Fibroblast of lung (primary cell): Measurements from ENCODE around the gene DAD1. TPM values are rescaled to one million over a fixed set of nuclear protein-coding genes. Genes with fewer than 3 reads are reported as not detected.

Experiments used
- DNase-seq, 2 donors: peaks; one replicate each; pipeline versions ENCODE4 v3.0.0 to v3.0.0-alpha.2; 2010; ENCODE audit warnings: low read depth in 2 of 2
- H2AFZ ChIP-seq: 2 replicates; pipeline ENCODE4 v1.5.1; 2012; ENCODE audit warnings: low read length, control low read depth, inconsistent platforms
- H3K27ac ChIP-seq: 2 replicates; pipeline ENCODE4 v1.5.1; 2011; ENCODE audit warnings: low read length, control low read depth; ENCODE audit not compliant: insufficient read depth
- H3K27me3 ChIP-seq: 2 replicates; pipeline ENCODE4 v1.5.1; 2011; ENCODE audit warnings: mild to moderate bottlenecking, low read length; ENCODE audit not compliant: control insufficient read depth, insufficient read depth
- H3K36me3 ChIP-seq: 2 replicates; pipeline ENCODE4 v1.5.1; 2011; ENCODE audit warnings: low read length; ENCODE audit not compliant: control insufficient read depth, insufficient read depth
- H3K4me1 ChIP-seq: 2 replicates; pipeline ENCODE4 v1.5.1; 2011; ENCODE audit warnings: low read length; ENCODE audit not compliant: control insufficient read depth, insufficient read depth; ENCODE audit errors: extremely low read depth
- H3K4me2 ChIP-seq: 2 replicates; pipeline ENCODE4 v1.5.1; 2011; ENCODE audit warnings: low read length, control low read depth; ENCODE audit not compliant: insufficient read depth; ENCODE audit errors: extremely low read depth
- H3K4me3 ChIP-seq, 4 experiments: fragments of 200-600 bp in 1 of 4; sonication (generic) in 1 of 4; replicated peaks in 1 of 4; 2 replicates each; pipeline ENCODE4 v1.5.1; 2011 to 2016; ENCODE audit warnings: low read length in 4 of 4, low read depth in 3 of 4, mild to moderate bottlenecking in 3 of 4, control low read depth in 2 of 4, inconsistent platforms in 1 of 4, mixed read lengths in 1 of 4; ENCODE audit not compliant: insufficient read depth in 1 of 4; ENCODE audit errors: control extremely low read depth in 1 of 4
- H3K79me2 ChIP-seq: 2 replicates; pipeline ENCODE4 v1.5.1; 2012; ENCODE audit warnings: mild to moderate bottlenecking, low read length, inconsistent platforms; ENCODE audit not compliant: control insufficient read depth, insufficient read depth
- H3K9ac ChIP-seq: 2 replicates; pipeline ENCODE4 v1.5.1; 2011; ENCODE audit warnings: mild to moderate bottlenecking, low read length, control low read depth; ENCODE audit not compliant: insufficient read depth
- H3K9me3 ChIP-seq: 2 replicates; pipeline ENCODE4 v1.5.1; 2012; ENCODE audit warnings: low read depth, low read length; ENCODE audit not compliant: control insufficient read depth, insufficient read depth
- H4K20me1 ChIP-seq: 2 replicates; pipeline ENCODE4 v1.5.1; 2011; ENCODE audit warnings: low read length; ENCODE audit not compliant: control insufficient read depth, insufficient read depth; ENCODE audit errors: extremely low read depth
- EZH2 ChIP-seq: IDR thresholded peaks from 2 replicates; pipeline ENCODE4 v1.5.1; 2012; ENCODE audit warnings: low read length, control low read depth, mild to moderate bottlenecking; ENCODE audit errors: missing control alignments
- polyA plus RNA-seq, 2 donors: library from polyadenylated mRNA; depleted of rRNA in 1 of 2; stranded (reverse) in 1 of 2; unstranded in 1 of 2; fragments of >200 nt; gene quantifications; 2 replicates each; pipeline ENCODE4 v1.2.1, GENCODE V29; 2011 to 2012; ENCODE audit warnings: missing spikeins in 1 of 2
- total RNA-seq: library from RNA; depleted of rRNA; stranded (reverse); fragments of >200 nt; gene quantifications from 2 replicates; pipeline ENCODE4 v1.2.1, GENCODE V29; 2014
- TF ChIP-seq, protein P1 (sequence below), 2 donors: IDR thresholded peaks in 1 of 2; conservative IDR thresholded peaks in 1 of 2; 1 replicate in 1 of 2; 2 replicates in 1 of 2; pipeline ENCODE4 v1.5.1; 2011 to 2012; ENCODE audit warnings: low read length in 2 of 2, control low read depth in 1 of 2, inconsistent platforms in 1 of 2, low read depth in 1 of 2, mild to moderate bottlenecking in 1 of 2

The DAD1 gene
- total and polyA plus RNA-seq, 2 donors (not counting 1 experiment from before 2014, with no cell fraction given): 249 to 623 TPM

DNA sequence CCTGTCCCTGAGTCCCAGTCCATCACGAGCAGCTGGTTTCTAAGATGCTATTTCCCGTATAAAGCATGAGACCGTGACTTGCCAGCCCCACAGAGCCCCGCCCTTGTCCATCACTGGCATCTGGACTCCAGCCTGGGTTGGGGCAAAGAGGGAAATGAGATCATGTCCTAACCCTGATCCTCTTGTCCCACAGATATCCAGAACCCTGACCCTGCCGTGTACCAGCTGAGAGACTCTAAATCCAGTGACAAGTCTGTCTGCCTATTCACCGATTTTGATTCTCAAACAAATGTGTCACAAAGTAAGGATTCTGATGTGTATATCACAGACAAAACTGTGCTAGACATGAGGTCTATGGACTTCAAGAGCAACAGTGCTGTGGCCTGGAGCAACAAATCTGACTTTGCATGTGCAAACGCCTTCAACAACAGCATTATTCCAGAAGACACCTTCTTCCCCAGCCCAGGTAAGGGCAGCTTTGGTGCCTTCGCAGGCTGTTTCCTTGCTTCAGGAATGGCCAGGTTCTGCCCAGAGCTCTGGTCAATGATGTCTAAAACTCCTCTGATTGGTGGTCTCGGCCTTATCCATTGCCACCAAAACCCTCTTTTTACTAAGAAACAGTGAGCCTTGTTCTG, 41.6 kb downstream of the DAD1 start:
- H3K36me3 ChIP-seq: no peaks in the 10 kb centered on the region
- H3K4me3 ChIP-seq: no peak overlapping the region
- H3K4me1 ChIP-seq: peaks cover 13% of the 10 kb centered on the region
- H3K27ac ChIP-seq: no peak overlapping the region
- H3K9ac ChIP-seq: no peak overlapping the region
- no peak for DNase-seq
- H4K20me1 ChIP-seq: no peaks in the 10 kb centered on the region
- H3K79me2 ChIP-seq: no peaks in the 10 kb centered on the region
- H2AFZ ChIP-seq: no peak overlapping the region
- H3K4me2 ChIP-seq: no peak overlapping the region
- H3K27me3 ChIP-seq: no peaks in the 10 kb centered on the region
- TF ChIP-seq, protein P1, sequence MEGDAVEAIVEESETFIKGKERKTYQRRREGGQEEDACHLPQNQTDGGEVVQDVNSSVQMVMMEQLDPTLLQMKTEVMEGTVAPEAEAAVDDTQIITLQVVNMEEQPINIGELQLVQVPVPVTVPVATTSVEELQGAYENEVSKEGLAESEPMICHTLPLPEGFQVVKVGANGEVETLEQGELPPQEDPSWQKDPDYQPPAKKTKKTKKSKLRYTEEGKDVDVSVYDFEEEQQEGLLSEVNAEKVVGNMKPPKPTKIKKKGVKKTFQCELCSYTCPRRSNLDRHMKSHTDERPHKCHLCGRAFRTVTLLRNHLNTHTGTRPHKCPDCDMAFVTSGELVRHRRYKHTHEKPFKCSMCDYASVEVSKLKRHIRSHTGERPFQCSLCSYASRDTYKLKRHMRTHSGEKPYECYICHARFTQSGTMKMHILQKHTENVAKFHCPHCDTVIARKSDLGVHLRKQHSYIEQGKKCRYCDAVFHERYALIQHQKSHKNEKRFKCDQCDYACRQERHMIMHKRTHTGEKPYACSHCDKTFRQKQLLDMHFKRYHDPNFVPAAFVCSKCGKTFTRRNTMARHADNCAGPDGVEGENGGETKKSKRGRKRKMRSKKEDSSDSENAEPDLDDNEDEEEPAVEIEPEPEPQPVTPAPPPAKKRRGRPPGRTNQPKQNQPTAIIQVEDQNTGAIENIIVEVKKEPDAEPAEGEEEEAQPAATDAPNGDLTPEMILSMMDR (conservative IDR thresholded peaks at IDR 0.05 in 1 of 2, IDR thresholded peaks at IDR 0.05 in 1 of 2; ENCODE audit: low read depth in 1 of 2, low read length in 2 of 2): no peak
- no peak for TF ChIP-seq EZH2
- H3K9me3 ChIP-seq: no peaks in the 10 kb centered on the region

DNA sequence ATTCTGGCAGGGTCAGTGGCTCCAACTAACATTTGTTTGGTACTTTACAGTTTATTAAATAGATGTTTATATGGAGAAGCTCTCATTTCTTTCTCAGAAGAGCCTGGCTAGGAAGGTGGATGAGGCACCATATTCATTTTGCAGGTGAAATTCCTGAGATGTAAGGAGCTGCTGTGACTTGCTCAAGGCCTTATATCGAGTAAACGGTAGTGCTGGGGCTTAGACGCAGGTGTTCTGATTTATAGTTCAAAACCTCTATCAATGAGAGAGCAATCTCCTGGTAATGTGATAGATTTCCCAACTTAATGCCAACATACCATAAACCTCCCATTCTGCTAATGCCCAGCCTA, 42.3 kb downstream of the DAD1 start:
- H3K79me2 ChIP-seq: no peaks in the 10 kb centered on the region
- no peak overlapping the region for H3K27ac ChIP-seq
- H3K4me3 ChIP-seq: no peak overlapping the region
- H4K20me1 ChIP-seq: no peaks in the 10 kb centered on the region
- H3K4me2 ChIP-seq: peak overlapping the region; percentile 29
- DNase-seq: no peak
- no peaks in the 10 kb centered on the region for H3K27me3 ChIP-seq
- H3K36me3 ChIP-seq: no peaks in the 10 kb centered on the region
- H2AFZ ChIP-seq: no peak overlapping the region
- H3K4me1 ChIP-seq: peaks cover 13% of the 10 kb centered on the region
- TF ChIP-seq EZH2: no peak
- TF ChIP-seq, protein P1 (conservative IDR thresholded peaks at IDR 0.05 in 1 of 2, IDR thresholded peaks at IDR 0.05 in 1 of 2; ENCODE audit: low read depth in 1 of 2, low read length in 2 of 2): no peak
- no peaks in the 10 kb centered on the region for H3K9me3 ChIP-seq
- no peak overlapping the region for H3K9ac ChIP-seq

DNA sequence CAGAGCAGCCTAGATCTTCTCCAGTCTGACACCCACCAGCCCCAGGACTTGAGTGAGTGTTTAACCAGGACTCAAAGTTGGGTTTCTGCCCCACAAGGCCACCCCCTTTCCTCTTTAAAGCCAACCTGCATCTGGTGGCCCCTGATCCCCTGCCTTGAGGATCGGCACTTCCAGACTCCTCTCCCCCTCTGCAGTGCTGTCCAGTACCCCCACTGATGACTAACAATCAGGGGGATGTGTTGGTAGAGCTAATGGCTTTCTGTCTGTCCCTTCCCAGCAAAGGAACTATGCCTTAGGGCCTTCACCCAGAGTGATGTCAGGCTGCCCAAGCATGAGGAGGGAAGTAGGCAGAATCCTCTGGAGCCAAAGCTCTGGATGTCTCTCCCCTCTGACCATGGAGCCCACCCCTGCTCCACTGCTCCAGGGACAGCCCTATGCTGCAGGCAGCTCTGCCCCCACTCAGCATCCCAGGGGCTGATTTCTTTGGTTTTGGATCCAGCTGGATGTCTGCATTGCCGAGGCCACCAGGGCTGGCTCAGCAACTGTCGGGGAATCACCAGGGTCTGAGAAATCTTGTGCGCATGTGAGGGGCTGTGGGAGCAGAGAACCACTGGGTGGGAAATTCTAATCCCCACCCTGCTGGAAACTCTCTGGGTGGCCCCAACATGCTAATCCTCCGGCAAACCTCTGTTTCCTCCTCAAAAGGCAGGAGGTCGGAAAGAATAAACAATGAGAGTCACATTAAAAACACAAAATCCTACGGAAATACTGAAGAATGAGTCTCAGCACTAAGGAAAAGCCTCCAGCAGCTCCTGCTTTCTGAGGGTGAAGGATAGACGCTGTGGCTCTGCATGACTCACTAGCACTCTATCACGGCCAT, 42.9 kb downstream of the DAD1 start:
- H3K27me3 ChIP-seq: no peaks in the 10 kb centered on the region
- no peak for TF ChIP-seq EZH2
- TF ChIP-seq, protein P1 (conservative IDR thresholded peaks at IDR 0.05 in 1 of 2, IDR thresholded peaks at IDR 0.05 in 1 of 2; ENCODE audit: low read depth in 1 of 2, low read length in 2 of 2): no peak
- peak; percentile 86 to 89 for DNase-seq
- H3K4me1 ChIP-seq: peaks cover 13% of the 10 kb centered on the region
- H3K4me3 ChIP-seq: no peak overlapping the region
- H2AFZ ChIP-seq: no peak overlapping the region
- H3K9me3 ChIP-seq: no peaks in the 10 kb centered on the region
- H3K36me3 ChIP-seq: no peaks in the 10 kb centered on the region
- H3K4me2 ChIP-seq: peak overlapping the region; percentile 29
- no peak overlapping the region for H3K9ac ChIP-seq
- H3K27ac ChIP-seq: peak overlapping the region; percentile 17
- H3K79me2 ChIP-seq: no peaks in the 10 kb centered on the region
- no peaks in the 10 kb centered on the region for H4K20me1 ChIP-seq
